ENCODE measurements around the gene GOLGA1.

The GOLGA1 gene

DNA sequence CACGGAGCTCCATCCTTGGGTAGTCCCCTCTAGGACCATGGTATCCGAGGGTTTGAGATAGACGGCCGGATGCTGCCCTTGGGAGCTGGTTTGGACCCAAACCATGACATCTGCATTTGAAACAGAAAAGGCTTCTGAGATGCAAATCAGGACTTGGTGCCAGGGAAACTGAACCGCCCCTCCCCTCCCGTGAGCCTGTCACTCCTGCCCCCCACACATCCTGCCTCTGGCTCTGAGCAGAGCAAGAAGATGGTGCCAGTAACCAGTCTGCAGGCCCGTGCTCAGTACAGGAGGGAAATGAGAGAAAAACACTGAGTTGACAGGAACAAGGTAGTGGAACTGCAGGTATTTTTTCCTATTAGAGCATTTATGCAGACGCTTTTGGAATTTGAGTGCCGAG, 60.4 kb downstream of the GOLGA1 start:
- FAIRE-seq: no peak

DNA sequence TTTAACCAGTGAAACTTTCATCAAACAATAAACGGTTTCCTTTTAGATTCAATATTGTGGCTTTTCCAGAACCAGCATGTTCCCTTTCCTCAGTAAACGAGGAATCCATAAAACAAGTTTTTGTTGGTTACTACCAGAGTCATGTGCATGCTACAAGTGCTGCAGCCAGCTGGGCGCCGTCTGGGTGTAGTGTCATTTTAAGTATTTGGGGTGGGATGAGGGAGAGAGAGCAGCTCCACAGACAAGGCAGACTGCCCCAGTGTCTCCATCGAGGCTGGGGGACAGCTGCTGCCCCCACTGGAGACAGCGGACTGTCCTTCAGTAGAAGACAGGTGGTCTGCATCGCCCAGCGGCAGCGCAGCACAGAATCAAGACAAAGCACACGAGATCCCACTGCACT, 61.7 kb downstream of the GOLGA1 start:
- no peak for FAIRE-seq

DNA sequence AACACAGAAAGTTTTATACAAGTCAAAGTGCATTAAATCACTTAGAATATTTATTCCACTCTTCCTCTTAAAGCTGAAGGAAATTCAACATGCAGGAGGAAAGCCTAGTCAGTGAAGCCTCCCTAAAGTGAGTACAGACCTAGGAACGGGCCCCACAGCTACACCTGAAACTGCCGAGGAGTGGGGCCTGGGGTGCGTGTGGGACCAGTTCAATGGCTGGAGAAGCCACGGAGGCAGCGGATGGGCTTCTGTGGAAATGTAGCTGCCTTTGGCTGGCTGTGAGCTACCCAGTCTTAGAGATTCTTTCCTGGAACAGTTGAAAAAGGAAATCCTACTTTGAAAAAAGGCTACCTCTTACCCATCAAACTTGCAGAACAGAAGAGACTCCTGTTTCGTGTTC, 62.4 kb downstream of the GOLGA1 start:
- FAIRE-seq: no peak

DNA sequence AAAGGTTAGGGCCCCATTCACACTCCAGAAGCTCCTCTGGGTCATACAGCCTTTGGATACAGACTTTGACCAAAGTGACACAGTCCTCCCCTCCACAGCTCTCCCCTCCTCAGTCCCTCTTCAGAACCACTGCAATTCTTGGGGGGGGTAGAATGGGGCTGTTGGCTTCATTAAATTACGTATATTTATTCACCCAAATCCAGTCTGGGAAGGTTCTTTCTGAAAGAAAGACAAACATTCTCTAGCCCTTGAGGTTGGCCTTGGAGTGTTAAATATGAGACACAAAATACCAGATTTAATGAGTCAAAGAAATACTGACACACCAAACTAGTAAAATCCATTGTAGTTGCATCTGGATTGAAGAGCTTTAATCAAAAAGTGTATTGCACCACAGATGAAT, 62.9 kb downstream of the GOLGA1 start:
- FAIRE-seq: no peak

DNA sequence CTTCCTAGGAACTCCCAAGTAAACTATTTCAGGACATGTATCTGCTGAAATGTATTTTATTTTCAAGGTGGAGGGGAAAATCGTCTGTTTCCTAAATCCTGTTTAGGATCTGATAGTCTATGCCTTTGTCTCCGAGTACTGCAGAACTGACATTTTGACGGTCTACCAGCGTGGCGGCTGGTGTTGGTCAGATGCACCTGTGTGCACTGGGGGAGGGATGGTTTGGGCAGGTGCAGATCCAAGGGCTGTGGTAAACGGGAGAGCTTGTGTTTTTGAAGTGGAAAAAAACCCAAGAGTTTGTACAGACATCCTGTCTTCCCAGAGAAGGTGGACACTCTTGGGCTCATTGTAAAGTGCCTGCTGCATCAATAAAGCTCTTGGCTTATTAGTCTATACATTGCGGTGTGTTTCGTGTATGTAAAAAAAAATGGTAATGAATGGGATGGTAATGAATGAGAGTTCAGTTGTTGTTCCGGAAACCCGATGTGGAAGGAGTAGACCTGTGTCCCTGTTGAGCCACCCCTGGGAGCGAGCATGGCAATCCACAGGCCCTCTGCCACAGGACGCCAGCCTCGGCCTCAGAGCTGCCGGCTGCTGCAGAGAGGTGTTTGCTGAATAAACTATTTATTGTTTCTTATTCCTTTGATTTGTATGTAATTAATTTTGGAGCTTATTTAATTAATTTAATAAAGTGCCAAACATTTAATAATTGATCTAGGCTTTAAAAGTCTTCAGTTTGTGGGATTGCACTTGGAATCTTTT, 63.7 kb downstream of the GOLGA1 start:
- FAIRE-seq: no peak

DNA sequence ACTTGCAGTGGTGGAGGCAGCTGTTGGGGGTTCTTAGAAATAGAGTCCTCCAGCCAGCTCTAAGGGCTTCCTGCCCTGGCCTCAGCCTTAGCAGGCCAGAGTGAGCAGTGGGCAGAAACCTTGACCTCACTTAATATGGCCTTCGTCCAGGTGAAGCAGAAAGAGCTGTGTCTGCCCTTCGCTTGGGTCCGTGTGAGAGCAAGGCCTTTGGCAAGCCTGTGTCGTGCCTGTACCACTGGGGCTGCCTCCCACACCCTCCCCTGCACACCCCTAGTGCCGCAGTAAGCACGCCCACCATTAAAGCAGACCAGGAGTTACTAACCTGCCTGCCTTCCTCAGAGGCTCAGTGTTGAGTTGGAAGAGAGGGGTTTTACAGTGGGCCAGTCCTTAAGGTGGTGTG, 65.4 kb downstream of the GOLGA1 start:
- no peak for FAIRE-seq

DNA sequence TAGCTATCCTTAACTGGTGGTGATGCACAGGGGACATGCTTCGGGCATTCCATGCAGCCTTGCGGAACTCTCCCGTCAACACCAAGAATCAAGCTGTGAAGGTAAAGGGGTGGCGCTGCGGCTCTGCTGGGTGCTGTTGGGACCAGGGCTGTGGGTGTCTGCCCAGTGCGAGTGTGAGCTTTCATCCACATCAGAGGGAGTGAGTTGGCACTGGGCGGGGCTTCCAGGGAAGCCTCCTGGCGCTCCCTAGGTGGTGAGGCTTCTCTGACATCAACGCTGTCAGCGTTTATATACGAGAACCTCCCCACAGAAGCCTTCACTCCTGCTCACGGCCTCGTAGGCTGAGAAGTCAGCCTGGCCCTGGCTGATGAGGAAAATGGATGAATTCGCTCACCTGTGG, 67.2 kb downstream of the GOLGA1 start:
- FAIRE-seq: no peak

DNA sequence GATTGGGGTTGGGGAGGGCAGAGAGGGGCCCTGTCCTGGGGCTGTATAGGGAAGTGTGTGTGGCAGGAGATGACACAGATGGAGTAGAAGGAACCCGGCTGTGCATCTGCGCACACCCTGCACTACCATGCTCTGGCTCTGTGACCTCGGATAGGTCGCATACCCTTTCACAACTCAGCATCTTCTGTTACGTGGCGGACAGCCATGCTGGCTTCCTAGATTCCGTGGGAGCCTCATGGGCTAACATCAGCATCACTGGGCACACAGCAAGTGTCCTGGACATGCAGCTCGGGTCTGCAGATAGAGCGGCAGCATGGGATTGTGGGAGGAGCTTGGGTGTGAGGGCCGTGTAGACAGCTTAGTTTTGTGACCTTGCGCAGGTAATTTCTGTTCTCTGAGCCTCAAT, 69.7 kb downstream of the GOLGA1 start:
- no peak for FAIRE-seq

DNA sequence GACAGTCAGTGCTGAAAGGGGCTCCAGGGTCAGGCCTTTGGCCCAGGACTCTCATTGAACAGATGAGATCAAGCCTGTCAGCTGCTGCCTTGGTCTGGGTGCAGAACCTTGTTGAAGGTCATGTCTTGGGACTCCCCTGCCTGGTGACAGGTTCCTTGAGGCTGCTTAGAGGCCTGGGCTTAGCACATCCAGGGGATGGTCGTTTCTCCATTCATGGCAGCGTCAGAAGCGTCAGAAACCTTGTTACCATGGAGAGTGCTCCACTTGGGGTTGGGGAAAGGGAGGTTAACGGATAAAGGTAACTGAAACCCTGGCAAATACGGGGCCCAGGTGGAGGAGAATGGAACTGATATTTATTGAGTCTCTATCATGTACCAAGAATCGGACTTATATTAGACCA, 70.2 kb downstream of the GOLGA1 start:
- no peak for FAIRE-seq

DNA sequence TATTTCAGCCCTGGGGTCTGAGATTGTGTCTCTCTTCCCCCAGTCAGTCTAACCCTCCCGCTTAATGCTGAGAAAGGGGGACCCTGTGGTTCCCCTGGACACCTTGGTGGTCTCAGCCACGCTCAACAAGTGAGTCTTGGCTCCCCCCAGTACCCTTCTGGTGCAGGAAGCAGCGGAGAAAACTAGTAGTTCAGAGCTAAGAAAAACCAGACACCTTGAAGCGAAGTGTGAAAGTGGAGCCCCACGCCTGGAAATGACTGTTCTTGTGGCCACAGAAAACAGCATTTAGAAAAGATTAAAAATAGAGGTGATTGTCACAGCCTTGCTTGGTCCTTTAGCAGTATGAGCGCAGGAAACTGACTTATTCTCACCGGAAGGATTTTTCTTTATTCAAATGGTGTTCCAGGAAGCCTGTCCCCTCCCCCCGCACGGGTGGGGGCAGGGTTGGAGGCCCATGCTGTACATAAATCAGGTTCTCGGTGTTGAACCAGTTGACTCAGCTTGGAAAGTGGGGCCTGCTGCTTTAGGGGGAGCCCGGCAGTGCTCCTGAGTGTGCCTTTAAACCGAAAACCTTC, 70.8 kb downstream of the GOLGA1 start:
- no peak for FAIRE-seq

DNA sequence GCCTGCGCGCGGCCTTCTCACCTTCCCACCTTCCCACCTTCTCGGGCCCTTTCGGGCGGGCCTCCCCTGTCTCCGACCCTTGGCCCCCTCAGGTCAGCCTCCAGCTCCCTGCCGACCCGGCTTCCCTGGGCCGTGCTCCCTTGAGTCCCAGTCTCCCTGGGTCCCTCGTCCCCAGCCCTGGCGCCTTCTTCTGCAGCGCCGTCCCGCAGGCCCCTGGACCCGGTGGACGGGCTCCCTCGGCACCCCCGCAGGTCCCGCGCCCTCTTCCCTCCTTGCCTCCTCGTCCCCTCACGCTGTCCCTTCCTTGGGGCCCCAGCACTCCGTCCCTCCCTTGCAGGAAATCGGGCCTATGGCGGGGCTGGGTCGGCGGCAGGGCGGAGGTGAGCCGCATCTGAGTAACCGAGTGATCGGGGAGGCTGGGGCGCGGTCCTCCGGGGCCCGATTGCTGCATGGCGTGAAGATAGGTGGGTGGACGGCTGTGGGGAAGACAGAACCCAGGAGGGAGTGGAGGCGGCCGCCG, 71.4 kb downstream of the GOLGA1 start:
- FAIRE-seq: no peak

DNA sequence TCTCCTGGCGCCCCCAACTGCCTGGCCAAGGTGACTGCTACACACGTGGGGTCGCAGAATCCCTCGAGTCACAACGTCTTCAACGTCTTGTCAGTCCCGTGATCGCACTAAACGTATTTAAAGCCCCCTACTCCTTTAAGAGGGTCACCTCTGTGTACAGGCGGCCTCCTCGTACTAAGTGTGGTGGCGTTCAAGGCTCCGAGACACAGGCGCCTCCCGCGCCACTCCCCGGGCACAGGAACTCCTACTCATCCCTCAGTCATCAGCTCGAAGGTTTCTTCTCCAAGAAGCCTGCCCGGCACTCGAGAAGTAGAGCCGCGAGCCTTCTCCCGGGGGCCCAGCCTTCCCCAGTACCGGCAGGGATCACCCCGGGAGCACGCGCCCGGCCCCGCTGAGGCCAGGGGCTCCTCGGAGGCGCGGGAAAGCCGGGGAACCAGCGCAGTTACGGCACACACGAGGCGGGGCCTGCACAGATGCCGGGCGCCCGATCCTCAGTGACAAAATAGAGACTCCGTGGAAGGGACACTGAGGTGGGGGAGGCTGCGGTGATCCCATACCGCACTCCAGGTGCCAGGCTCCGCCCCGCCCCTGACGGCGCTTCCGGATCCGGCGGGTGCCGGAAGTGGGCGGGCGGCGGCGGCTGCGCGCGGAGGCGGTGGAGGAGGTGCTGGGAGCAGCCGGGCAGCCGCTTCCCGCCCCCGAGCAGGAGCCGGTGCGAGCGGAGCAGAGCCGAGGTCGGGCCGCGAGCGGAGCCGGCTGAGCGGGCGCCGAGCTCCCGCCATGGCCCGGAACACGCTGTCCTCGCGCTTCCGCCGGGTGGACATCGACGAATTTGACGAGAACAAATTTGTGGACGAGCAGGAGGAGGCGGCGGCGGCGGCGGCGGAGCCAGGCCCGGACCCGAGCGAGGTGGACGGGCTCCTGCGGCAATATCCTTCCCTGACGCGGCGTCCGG, 72.1 kb downstream of the GOLGA1 start:
- FAIRE-seq: no peak

DNA sequence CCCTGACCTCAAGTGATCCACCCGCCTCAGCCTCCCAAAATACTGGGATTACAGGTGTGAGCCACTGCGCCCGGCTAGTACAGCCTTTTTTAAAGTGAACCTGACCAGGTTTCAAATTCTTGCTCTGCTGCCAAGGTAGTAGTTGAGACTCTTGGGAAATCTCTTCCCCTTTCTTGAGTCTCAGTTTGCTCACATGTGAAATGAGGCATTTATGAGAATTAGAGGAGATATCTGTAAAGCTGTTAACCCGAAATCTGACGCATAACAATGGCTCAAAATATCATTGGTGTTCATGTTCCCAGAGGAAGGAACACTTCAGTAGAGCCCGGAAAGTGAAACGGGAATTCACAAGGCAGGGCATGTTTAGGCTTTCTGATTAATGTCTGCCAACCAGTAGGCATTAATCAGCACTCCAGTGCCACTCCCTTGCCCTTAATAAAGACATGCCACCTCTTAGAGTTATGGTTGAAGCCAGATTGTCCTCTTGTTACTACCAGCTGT, 77.5 kb downstream of the GOLGA1 start:
- no peak for FAIRE-seq

DNA sequence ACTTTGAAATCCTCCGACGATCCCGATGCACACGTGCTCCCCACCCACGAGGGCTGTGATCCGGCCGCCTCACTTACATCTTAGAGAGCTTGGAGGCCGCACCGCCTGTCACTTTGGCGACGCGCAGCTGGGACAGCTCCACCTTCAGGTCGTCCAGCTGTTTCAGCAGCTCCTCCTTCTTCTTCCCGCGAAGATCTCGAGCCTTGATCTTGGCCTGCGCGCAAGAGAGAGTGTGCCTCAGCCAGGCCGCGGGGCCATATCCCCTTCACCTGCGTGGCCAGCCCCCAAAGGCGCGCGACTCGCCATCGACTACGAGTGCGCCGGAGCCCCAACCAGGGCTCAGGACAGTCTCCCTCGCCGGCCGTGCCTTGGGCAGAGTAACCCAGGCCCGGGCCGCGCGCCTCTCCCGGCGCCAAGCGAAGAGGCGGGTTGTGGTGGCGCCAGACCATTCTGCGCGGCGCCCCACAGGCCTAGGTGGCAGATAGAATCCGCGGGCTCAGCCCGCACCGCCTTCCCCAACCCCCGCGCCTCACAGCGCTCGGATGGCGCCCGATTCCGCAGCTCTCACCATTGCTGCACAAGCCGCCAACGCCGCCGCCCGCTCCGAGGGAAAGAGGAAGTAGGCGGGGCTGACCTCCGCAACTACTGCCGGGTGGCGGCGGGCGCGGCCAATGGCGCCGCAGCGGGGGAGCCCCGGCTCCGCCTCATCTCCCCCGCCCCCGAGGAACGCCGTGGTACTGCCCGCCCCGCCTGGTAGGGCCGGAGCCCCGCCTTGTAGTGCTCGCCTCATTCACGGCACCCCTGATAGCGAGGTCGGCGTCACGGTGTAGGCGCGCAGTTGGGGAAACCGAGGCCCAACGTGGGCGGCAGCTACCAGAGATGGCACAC, 79.3 kb downstream of the GOLGA1 start, which contains the start of the genes ARPC5L and RPL35:
Gene ARPC5L, plus strand, starts transcription at position 789 of the 888 bp plus-strand sequence. CDS start 7,161 bp downstream, outside the sequence.
Gene RPL35, minus strand, starts transcription at position 616 of the 888 bp plus-strand sequence. Its CDS starts 45 bp downstream, at position 571.
- no peak for FAIRE-seq

DNA sequence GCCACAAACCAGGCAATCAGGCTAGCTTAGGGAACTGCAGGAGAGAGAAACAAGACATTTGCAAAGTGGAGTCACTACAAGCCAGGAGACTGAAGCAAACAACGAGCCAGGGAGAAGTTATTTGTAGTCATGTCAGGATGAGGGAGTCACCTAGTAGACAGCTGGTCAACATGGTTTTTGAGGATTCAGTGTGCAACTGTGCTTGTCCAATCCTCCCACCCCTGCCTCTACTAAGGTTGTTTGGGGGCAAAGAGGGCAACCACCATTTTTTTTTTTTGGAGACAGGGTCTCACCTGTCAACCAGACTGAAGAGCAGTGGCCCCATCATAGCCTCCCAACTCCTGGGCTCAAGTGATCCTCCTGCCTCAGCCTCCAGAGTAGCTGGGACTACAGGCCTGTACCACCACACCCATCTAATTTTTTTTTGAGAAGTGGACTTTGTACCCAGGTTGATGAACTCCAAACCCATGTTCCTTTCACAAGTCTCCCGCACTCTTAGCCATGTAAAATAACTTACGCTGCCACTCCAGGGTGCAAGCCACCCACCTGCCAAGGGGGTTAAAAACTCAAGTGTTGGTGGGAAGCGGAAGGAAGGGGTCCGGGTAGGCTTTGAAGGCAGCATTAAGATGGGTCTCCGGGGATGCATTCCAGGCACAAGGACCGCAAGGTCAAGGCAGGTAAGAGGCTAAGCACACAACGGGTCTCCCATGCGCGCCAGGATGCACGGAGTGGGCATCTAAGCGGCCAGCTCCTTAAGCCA, 80.1 kb downstream of the GOLGA1 start:
- FAIRE-seq: no peak

DNA sequence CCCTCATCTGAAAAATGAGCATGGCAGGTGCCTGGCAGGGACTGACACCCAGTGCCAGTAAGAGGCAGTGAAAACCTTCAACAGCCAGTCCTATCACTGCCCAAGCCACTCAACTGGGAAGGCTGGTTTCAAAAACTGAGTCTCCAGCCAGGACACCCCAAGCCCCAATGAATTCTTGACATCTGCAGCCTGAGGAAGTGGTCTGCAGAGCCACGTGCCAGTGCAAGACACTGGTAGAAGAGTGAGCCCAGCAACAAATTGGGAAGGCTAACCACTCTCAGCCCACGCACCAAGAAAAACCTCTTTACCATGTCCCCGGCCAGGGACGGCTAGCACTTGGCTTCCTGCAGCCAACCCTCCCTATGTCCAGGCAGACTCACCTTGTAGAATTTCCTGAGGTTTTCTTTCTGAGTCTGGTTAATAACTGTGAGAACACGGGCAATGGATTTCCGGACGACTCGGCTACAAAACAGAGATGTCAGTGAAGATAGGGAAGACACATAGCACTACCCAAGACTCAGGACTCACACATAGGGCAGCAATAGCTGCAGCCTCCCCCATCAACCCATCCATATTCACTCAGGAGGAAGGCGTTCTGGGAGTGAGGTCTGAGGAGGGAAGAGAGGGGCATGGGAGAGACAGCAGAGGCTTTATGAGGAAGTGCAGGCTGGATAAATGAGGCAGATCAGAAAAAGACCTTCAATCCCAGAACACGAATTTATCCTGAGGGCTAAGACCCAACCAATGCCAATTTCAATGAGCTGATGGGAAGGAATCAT, 80.9 kb downstream of the GOLGA1 start:
- no peak for FAIRE-seq

DNA sequence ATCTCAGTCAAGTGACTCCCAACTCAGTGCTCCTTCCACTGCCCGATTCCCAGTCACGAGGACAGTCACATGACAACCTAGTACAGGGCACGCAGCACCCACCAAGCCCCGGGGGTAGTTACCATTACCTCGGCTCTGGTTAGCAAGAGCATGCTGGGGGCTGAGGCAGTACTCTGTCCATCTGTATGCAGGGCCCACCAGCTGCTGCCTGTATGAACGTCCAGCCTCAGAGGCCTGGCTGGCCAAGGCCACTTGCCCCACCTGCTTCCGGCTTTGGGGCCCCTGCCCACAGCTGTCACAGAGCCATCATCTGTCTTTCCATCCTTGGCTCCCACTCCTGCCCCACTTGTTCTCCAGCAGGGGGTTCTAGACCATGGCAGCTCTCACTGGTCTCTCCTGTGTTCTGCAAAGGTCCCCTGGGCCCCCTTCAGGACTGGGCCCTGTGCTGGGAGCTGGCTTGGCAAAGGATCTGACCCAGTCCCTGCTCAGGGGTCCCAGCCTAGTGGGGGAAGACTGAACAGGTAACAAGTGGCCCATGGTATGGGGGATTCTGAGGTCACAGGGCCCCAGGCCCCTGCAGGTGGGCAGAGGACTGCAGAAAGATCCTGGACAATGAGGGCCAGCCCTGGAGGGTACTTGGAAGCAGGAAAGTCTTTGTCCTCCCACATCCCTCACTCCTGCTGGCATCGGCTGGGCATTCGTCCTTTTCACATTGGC, 82.4 kb downstream of the GOLGA1 start:
- FAIRE-seq: no peak

DNA sequence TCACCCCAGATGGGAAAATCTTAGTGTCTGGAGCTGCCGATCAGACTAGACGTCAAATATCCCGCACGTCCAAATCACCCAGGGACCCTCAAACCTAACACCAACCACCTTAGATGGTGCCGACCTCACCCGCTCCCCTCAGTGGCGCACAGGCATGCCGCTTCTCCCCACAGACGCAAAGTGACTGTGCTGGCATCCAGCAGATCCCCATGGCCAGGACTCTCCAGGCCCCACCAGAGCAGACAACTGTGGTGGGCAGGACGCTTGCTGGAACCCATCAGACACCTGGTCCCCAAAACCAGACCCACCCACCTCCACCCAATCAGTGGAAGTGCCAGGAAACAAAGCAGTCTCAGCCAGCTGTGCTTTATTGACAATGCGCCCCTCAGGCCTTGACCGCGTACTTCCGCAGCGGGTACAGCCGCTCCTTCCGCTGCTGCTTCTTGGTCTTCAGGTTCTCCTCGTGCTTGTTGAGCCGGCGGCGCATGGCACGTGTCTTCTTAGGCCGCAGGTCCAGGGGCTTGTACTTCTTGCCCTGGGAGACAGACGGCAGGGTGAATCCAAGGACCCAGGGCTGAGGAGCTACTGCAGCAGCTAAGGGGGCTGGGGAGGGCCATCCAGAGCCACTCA, 83.2 kb downstream of the GOLGA1 start:
- FAIRE-seq: no peak

Measured in TTC549 (cell line).